GM21576 (cell line): ENCODE data around the gene SPINK4.

Source experiments
- ATAC-seq: cut with Tn5 transposase; IDR thresholded peaks from one replicate; pipeline ENCODE4 v1.9.1; 2021; ENCODE audit warnings: mild to moderate bottlenecking, moderate library complexity; ENCODE audit not compliant: unreplicated experiment

The SPINK4 gene

DNA sequence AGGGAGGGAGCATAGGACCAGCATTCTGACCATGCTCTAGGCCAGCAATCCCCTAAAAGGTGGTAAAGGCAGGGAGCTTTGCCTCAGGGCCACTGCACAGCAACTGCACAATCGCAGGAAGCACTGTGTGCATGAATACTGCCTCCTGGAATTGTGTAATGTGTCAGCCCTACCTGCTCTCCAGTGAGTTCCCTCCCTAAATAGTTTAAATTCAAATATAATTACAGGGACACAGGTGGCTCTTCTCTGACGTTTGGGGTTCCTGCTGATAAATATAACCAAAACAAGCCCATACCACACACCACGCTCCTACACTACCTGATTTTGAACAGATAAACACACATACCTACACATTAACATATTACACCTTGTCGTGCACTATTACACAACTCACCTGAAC, 15.5 kb downstream of the SPINK4 start:
- no peak for ATAC-seq

DNA sequence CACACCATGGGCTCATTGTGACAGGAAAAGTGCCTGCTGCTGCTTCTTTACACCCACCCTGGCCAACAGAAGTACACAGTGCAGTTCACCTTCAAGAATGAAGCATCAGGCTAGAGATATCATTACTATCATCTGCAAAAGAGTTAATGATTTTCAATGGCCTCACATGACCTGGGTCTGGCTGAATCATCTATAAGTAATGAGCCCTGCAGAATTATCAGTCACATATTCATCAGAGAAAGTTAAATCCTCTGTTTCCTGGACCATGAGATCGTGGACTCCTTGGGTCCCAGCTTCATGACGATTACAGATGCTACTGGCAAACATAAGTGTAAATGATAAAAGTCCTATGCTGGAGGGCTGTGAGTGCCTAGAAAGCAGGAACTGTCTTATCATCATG, 16.3 kb downstream of the SPINK4 start:
- ATAC-seq: no peak

GRCh38 chr9:33257276-33257675, 17.3 kb downstream of the SPINK4 start:
- ATAC-seq: no peak

DNA sequence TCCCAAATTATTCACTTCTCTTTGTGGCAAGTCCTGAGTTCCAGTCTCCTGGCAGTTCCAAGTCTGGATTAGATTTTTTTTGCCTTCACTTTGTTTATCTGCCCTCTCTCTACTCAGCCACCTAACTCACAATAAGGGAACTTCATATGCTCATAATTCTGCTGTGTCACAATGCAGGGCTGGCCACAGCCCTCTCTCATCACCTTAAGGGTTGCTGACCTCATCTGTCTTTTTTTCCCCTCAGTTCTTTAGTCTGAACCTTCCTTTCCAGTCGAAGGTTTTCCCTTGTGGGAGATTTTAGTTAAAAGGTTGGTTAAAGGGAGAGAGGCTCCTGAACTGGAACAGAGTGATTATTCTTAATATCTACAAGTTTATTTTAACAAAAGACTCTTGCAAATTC, 20.4 kb downstream of the SPINK4 start:
- no peak for ATAC-seq

DNA sequence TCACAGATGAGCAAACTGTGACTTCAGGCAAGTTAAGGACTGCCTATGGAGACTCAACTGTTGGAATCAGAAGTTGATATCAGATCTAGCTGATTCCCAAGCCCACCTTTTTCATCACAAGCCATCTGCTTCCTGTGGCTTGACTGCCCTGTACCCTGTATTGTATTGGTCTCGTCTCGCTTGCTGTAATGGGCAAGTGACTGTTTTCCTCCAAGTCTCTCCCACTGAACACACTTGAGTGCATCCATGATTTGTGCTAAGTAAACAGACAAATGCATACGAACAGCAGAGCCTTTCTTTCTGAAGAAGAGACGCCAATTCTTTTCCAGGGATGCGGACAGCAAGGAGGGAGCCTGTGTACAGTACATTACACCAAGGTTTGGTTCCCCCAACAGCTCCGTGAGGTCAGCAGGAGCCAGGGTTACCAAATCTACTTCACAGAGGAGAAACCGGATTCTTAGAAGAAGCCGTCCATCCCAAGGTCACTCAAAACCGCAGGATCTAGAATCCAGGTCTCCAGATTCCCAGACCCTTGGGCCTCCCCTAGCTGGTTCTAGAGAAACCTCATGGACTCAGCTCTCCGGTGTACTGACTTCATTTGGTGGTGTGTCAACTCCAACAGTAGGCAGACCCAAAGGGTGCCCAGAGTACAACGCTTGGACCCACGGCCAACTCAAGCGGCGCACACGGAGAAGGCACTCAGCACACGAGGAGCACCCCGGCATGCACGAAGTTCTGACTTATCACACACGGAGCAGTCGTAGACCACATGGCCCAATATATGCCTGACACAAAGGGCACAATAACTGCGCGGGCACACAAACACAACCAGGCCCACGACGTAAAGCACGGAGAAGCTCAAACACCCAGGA, 23.4 kb downstream of the SPINK4 start:
- ATAC-seq: peak; percentile 8

GRCh38 chr9:33264003-33264472, 24.1 kb downstream of the SPINK4 start:
- peak; percentile 30 for ATAC-seq

DNA sequence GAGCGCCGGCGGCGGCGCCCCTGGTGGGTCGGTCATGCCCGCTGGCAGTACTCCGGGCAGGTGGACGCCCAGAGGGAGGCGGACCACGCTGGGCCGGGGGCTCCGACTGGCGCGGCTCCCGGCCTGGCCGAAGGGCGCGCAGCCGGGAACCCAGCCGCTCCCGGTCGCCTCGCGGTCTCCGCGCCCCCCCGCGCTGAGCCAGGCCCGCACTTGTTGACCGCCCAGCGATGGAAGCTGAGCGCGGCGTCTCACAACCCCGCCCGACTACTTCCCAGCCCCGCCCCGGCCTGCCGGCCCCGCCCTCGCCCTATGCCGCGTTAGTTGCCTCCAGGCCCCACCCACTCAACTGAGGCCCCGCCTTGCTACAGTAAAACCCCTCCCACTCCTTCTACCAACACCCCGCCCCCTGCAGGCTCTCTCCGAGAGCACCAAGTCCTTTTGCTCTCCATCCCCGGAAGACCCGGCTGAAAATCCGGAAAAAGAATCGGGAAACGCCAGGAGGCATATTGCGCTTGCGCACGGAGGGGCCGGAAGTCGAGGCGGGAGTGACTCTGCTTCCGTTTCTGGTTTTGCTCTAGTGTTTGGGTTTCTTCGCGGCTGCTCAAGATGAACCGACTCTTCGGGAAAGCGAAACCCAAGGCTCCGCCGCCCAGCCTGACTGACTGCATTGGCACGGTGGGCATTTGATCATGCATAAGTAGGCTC, 24.7 kb downstream of the SPINK4 start, which contains the start of the genes BAG1 and CHMP5:
TSS of gene BAG1 (minus strand) at position 236 of the 705 bp plus-strand sequence.
TSS of gene CHMP5 (plus strand) at position 577 of the 705 bp plus-strand sequence. CDS start at position 607, 30 bp downstream.
- peak; percentile 84 for ATAC-seq

GRCh38 chr9:33265211-33265865, 25.4 kb downstream of the SPINK4 start:
- no peak for ATAC-seq

- no peak for ATAC-seq
These were observed 27.3 kb downstream of the SPINK4 start for GRCh38 chr9:33267151-33267767.

- ATAC-seq: no peak
These were observed 30.2 kb downstream of the SPINK4 start for GRCh38 chr9:33270146-33270545.

GRCh38 chr9:33272061-33272460, 32.1 kb downstream of the SPINK4 start:
- no peak for ATAC-seq

DNA sequence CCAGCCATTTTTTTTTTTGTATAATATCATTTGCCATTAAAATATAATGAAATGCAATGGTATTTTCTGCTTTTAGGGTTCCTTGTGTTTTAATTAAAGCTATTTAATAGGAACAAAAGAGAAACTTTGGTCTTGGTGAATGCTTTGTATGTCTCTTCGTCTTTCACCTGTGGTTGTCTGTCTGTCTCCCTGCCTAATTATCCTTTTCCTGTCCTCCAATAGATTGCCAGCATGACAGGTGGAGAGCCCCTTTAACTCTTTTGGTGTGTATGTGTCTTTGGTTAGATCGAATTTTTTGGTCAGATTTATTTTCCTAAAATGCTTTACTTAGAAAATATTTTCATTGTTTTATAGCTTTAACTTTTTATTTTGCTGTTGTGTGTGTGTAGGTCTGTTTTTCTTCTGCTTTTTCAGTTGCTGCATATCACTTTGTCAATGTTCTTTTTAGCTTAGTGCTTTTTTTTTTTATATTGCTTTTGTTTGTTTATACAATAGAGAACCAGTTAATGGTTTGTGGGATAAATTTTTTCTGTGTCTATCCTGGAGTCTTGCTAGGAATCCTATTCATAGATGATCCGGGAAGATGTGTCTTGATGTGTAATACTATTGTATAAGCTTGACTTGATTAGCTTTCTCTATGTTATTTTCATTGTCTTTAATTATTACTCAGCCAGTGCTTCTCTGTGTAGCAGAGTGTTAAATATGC, 33.5 kb downstream of the SPINK4 start:
- no peak for ATAC-seq

DNA sequence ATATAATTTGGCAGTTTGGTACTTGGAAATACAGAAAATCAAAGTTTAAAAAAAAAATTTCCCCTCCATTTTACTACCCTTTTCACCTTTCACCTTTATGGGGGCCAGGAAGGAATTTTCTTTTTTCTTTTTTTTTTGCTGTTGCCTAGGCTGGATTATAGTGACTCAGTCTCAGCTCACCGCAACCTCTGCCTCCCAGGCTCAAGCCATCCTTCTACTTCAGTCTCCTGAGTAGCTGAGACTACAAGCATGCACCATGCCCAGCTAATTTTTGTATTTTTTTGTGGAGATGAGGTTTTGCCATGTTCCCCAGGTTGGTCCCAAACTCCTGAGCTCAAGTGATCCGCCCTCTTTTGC, 34.0 kb downstream of the SPINK4 start:
- ATAC-seq: no peak

- ATAC-seq: no peak
These were observed 37.5 kb downstream of the SPINK4 start for GRCh38 chr9:33277484-33277883.

DNA sequence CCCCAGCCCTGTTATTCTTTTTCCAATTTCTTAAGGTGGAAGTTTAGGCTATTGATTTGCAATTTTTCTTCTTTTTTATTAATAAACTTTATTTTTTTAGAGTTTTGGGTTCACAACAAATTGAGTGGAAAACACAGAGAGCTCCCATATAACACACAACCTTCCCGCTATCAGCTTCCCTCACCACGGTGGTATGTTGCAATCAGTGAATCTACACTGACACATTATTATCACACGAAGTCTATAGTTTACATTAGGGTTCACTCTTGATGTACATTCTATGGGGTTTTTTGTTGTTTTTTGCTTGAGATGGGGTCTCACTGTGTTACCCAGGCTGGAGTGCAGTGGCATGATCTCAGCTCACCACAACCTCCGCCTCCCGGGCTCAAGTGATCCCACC, 45.5 kb downstream of the SPINK4 start:
- no peak for ATAC-seq

- no peak for ATAC-seq
These were observed 47.1 kb downstream of the SPINK4 start for GRCh38 chr9:33287087-33287490.

GRCh38 chr9:33288235-33288634, 48.3 kb downstream of the SPINK4 start:
- no peak for ATAC-seq

DNA sequence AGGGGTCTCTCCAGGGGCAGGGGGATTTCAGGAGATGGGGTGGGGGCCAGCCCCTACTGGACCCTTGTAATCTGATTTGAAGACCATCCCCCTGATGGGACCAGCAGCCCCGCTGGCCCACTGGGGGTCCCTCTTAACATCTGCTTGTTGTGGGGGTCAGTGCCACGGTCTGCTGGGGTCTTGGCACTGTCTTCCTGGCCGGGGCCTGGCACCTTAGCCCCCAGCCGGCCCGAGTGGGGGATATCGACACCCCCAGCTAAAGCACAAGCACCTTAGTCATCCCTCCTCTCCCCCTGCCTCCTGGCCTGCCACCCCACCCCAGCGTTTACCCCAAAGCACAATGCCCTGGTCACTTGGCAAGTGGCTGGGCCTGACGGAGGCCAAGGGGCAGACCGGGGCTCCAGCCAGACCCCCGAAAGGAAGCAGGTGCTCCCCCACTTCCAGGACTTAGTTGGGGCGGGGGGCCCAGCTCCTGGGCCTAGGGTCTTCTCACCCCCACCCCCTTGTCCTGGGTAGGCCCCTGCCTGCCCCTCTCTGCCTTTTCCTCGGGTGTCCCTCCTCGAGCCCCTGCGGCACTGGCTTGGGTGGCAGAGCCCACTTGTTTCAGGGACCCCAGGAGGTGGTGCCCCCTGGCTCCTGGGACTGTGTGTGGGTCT, 49.0 kb downstream of the SPINK4 start:
- no peak for ATAC-seq

DNA sequence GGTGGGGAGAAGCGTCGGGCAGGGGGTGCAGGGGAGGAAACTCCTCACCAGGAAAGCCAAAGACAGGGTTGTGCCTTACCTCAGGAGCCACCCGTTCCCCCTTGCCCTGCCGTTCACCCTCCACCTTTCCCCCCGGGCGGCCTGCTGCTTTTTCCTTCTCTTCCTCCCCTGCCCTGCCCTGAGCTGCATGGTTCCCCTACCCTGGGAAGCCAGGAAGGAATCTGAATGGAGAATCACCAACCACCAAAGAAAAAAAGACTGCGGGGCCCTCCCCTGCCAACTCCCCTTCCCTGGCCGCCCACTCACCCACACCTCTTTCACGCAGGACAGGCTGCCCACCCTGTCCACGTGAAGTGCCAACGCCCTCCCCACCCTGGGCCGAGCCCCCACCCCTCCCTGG, 49.5 kb downstream of the SPINK4 start:
- no peak for ATAC-seq

DNA sequence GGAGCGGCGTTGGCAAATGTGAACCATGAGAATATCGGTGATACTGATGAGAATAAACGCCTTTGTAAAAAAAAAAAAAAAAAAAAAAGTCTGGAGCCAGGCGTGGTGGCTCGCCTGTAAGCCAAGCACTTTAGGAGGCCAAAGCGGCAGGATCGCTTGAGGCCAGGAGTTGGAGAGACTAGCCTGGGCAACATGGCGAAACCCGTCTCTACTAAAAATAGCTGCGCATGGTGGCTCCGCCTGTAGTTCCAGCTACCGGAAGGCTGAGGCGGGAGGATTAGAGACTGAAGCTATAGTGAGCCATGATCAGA, 49.9 kb downstream of the SPINK4 start:
- peak; percentile 20 for ATAC-seq
